ENCODE data around the gene MYO10. TPM values are rescaled to one million over a fixed set of nuclear protein-coding genes. Genes with fewer than 3 reads are reported as not detected.

MYO10 gene
- total and polyA plus RNA-seq, 2 of the 8 experiments (the other 6 are each of a cell fraction or from before 2014, with no cell fraction given) = 21.5 to 107 TPM

- Histone ChIP-seq H3K23me2 (ENCODE audit: low read depth, low read length) (no peaks in the 10 kb centered on the region), H2BK20ac (ENCODE audit: low read length) (no peak overlapping the region), H2BK5ac (ENCODE audit: low read depth, low read length) (no peak overlapping the region), H3K36me3 (ENCODE audit: control insufficient read depth in 2 of 4, insufficient read depth in 4 of 4, low read length in 3 of 4) (no peaks in the 10 kb centered on the region), H3K23ac (ENCODE audit: insufficient read length) (no peak overlapping the region), H2BK120ac (replicated peaks; ENCODE audit: low read depth, low read length) (no peak overlapping the region), H3K4me3 (ENCODE audit: extremely low read depth in 1 of 4, insufficient read depth in 2 of 4, low read depth in 3 of 4, low read length in 4 of 4) (no peak overlapping the region), H3K4me2 (ENCODE audit: insufficient read depth in 1 of 2, low read depth in 2 of 2, low read length in 2 of 2) (no peak overlapping the region), H4K91ac (replicated peaks; ENCODE audit: insufficient read length, low read length) (no peak overlapping the region), H3K9me3 (ENCODE audit: insufficient read depth in 2 of 2, low read depth in 1 of 2, low read length in 1 of 2) (no peaks in the 10 kb centered on the region), H2AFZ (ENCODE audit: low read length) (no peak overlapping the region), H3K14ac (ENCODE audit: insufficient read length) (no peak overlapping the region), H3K18ac (ENCODE audit: extremely low read depth, low read length) (no peak overlapping the region), H3K4me1 (replicated peaks in 1 of 4; ENCODE audit: control insufficient read depth in 3 of 4, insufficient read depth in 4 of 4, low read length in 3 of 4) (no peaks in the 10 kb centered on the region), H3K9ac (replicated peaks in 1 of 4; ENCODE audit: extremely low read depth in 1 of 4, low read depth in 3 of 4, low read length in 3 of 4) (no peak overlapping the region), H4K5ac (ENCODE audit: insufficient read length, low read depth, low read length) (no peak overlapping the region), H3K27ac (ENCODE audit: low read depth, low read length) (no peak overlapping the region), H3K27me3 (replicated peaks in 1 of 4; ENCODE audit: control insufficient read depth in 3 of 4, extremely low read depth in 1 of 4, insufficient read depth in 3 of 4, low read length in 3 of 4) (no peaks in the 10 kb centered on the region), H4K8ac (ENCODE audit: extremely low read depth, insufficient read depth, low read length) (no peak overlapping the region), H4K20me1 (replicated peaks in 1 of 2; ENCODE audit: control insufficient read depth in 1 of 2, insufficient read depth in 2 of 2, low read length in 2 of 2) (no peaks in the 10 kb centered on the region), H3K56ac (replicated peaks; ENCODE audit: insufficient read length, low read depth, low read length) (no peak overlapping the region), H3K79me1 (ENCODE audit: low read depth, low read length) (no peaks in the 10 kb centered on the region), H2BK12ac (ENCODE audit: low read depth, low read length) (no peak overlapping the region), H3K79me2 (ENCODE audit: control insufficient read depth in 1 of 2, insufficient read depth in 2 of 2, low read length in 2 of 2) (no peaks in the 10 kb centered on the region), H2BK15ac (ENCODE audit: low read length) (no peak overlapping the region), H3K4ac (replicated peaks; ENCODE audit: insufficient read length, low read depth, low read length) (no peak overlapping the region), H2AK5ac (ENCODE audit: low read depth, low read length) (no peak overlapping the region)
- FAIRE-seq (no peak), DNase-seq (ENCODE audit: low read depth in 1 of 2, low spot score in 2 of 2) (no peak)
- ChIA-PET CTCF (ENCODE audit: partially characterized antibody) (interaction anchor here (0.6 kb wide), 1 partner anchor 35 kb away, joined by 3 read pairs; no protein-coding TSS in a partner anchor), POLR2A (ENCODE audit: partially characterized antibody) (no interaction called here)
- 87% methylated on average over 9 of the region's 9 CpGs; no CpG with 5 or more reads in 1 of the 2 experiments for WGBS, 2 experiments (ENCODE audit: extremely low coverage in 1 of 2, insufficient coverage in 1 of 2, insufficient read length in 1 of 2, insufficient replicate concordance in 2 of 2, low coverage in 1 of 2, low lambda C conversion rate in 2 of 2, missing lambda C conversion rate in 1 of 2)
- TF ChIP-seq SP4 (IDR thresholded peaks at IDR 0.05; ENCODE audit: low read length) (no peak), SP2 (IDR thresholded peaks at IDR 0.05; ENCODE audit: low read length) (no peak), EGR1 (IDR thresholded peaks at IDR 0.05; ENCODE audit: borderline replicate concordance, low read depth, low read length) (no peak), KDM5A (IDR thresholded peaks at IDR 0.05; ENCODE audit: low read length) (no peak)
Measured at GRCh38 chr5:16983022-16983639, 47.0 kb upstream of the MYO10 start.
